OCI-LY3 (cell line): Measurements from ENCODE around the gene GK2.

Experiments
- EZH2phosphoT487 ChIP-seq: fragments of 200-600 bp; shearing (Covaris generic); IDR thresholded peaks from 2 replicates; pipeline ENCODE4 v1.6.1; 2018; ENCODE audit warnings: antibody characterized with exemption, mixed run types, low read depth
- TF ChIP-seq, protein P1 (sequence below): fragments of 200-600, 300-600 bp; sonication (generic); IDR thresholded peaks from 2 replicates; pipeline ENCODE4 v1.5.1; 2014; ENCODE audit warnings: antibody characterized with exemption, low read length, low read depth

DNA sequence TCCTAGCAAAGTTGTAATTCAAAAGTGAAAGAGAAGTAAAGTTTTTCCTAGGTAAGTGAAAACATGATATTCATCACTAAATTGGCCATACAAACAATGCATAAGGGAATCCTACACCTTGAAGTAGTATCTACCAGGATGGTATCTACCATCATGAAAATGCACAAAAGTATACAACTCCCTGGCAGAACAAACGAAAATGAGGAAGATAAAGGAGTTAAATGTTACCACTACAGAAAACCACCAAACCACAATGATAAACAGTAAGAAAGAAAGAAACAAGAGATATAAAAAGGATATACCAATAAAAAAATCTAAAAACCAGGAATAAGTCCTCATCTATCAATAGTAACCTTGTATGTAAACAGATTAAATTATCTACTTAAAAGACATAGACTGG, 26.9 kb downstream of the GK2 start:
- TF ChIP-seq, protein P1, sequence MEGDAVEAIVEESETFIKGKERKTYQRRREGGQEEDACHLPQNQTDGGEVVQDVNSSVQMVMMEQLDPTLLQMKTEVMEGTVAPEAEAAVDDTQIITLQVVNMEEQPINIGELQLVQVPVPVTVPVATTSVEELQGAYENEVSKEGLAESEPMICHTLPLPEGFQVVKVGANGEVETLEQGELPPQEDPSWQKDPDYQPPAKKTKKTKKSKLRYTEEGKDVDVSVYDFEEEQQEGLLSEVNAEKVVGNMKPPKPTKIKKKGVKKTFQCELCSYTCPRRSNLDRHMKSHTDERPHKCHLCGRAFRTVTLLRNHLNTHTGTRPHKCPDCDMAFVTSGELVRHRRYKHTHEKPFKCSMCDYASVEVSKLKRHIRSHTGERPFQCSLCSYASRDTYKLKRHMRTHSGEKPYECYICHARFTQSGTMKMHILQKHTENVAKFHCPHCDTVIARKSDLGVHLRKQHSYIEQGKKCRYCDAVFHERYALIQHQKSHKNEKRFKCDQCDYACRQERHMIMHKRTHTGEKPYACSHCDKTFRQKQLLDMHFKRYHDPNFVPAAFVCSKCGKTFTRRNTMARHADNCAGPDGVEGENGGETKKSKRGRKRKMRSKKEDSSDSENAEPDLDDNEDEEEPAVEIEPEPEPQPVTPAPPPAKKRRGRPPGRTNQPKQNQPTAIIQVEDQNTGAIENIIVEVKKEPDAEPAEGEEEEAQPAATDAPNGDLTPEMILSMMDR = no peak
- no peak for TF ChIP-seq EZH2phosphoT487
